ENCODE results near the gene DGKD.
"Not testable (repeated sequence)": the region's sequence is repeated elsewhere in the genome, so short reads cannot be mapped to it uniquely, and the experiment has no call there.

Gene DGKD

GRCh38 chr2:233325256-233325655 lies 29.0 kb upstream of the DGKD start:
- FAIRE-seq (no peak), DNase-seq (ENCODE audit: insufficient read length) (no peak)
- TF ChIP-seq POLR2AphosphoS5 (IDR thresholded peaks at IDR 0.05; ENCODE audit: low read depth, low read length): no peak
- TF ChIP-seq TAF1 (IDR thresholded peaks at IDR 0.05; ENCODE audit: borderline replicate concordance, low read depth, low read length): no peak
- TF ChIP-seq POLR2A (IDR thresholded peaks at IDR 0.05; ENCODE audit: low read depth, low read length): no peak

- no peak for DNase-seq (ENCODE audit: insufficient read length)
- TF ChIP-seq POLR2AphosphoS5 (IDR thresholded peaks at IDR 0.05; ENCODE audit: low read depth, low read length) (no peak), TAF1 (IDR thresholded peaks at IDR 0.05; ENCODE audit: borderline replicate concordance, low read depth, low read length) (no peak), POLR2A (IDR thresholded peaks at IDR 0.05; ENCODE audit: low read depth, low read length) (no peak)
- FAIRE-seq: no peak
These were observed 28.5 kb upstream of the DGKD start for GRCh38 chr2:233325814-233326213.

- FAIRE-seq (no peak), DNase-seq (ENCODE audit: insufficient read length) (no peak)
- TF ChIP-seq POLR2A (IDR thresholded peaks at IDR 0.05; ENCODE audit: low read depth, low read length): no peak
These were observed 27.8 kb upstream of the DGKD start for GRCh38 chr2:233326500-233326899.

- FAIRE-seq (no peak), DNase-seq (ENCODE audit: insufficient read length) (no peak)
- no peak for TF ChIP-seq TAF1 (IDR thresholded peaks at IDR 0.05; ENCODE audit: borderline replicate concordance, low read depth, low read length)
- no peak for TF ChIP-seq POLR2A (IDR thresholded peaks at IDR 0.05; ENCODE audit: low read depth, low read length)
- TF ChIP-seq POLR2AphosphoS5 (IDR thresholded peaks at IDR 0.05; ENCODE audit: low read depth, low read length): no peak
These were observed 25.4 kb upstream of the DGKD start for GRCh38 chr2:233328922-233329321.

- no peak for DNase-seq (ENCODE audit: insufficient read length)
- no peak for TF ChIP-seq POLR2A (IDR thresholded peaks at IDR 0.05; ENCODE audit: low read depth, low read length)
- TF ChIP-seq POLR2AphosphoS5 (IDR thresholded peaks at IDR 0.05; ENCODE audit: low read depth, low read length): no peak
- TF ChIP-seq TAF1 (IDR thresholded peaks at IDR 0.05; ENCODE audit: borderline replicate concordance, low read depth, low read length): no peak
- no peak for FAIRE-seq
These were observed 24.7 kb upstream of the DGKD start for GRCh38 chr2:233329489-233330135.

GRCh38 chr2:233331536-233331935 lies 22.8 kb upstream of the DGKD start:
- TF ChIP-seq POLR2A (IDR thresholded peaks at IDR 0.05; ENCODE audit: low read depth, low read length) (peak; percentile 42; the same call in 1 of the 2 replicates), TAF1 (IDR thresholded peaks at IDR 0.05; ENCODE audit: borderline replicate concordance, low read depth, low read length) (no peak), POLR2AphosphoS5 (IDR thresholded peaks at IDR 0.05; ENCODE audit: low read depth, low read length) (peak; percentile 14; the same call in 1 of the 2 replicates)
- peak; percentile 98 for FAIRE-seq
- peak; percentile 48 for DNase-seq (ENCODE audit: insufficient read length)

- DNase-seq (ENCODE audit: insufficient read length) (no peak), FAIRE-seq (no peak)
- TF ChIP-seq TAF1 (IDR thresholded peaks at IDR 0.05; ENCODE audit: borderline replicate concordance, low read depth, low read length): no peak
- no peak for TF ChIP-seq POLR2A (IDR thresholded peaks at IDR 0.05; ENCODE audit: low read depth, low read length)
- TF ChIP-seq POLR2AphosphoS5 (IDR thresholded peaks at IDR 0.05; ENCODE audit: low read depth, low read length): no peak
These were observed 22.2 kb upstream of the DGKD start for GRCh38 chr2:233332125-233332524.

- TF ChIP-seq TAF1 (IDR thresholded peaks at IDR 0.05; ENCODE audit: borderline replicate concordance, low read depth, low read length) (no peak), POLR2A (IDR thresholded peaks at IDR 0.05; ENCODE audit: low read depth, low read length) (no peak), POLR2AphosphoS5 (IDR thresholded peaks at IDR 0.05; ENCODE audit: low read depth, low read length) (no peak)
- DNase-seq (ENCODE audit: insufficient read length) (no peak), FAIRE-seq (no peak)
These were observed 19.4 kb upstream of the DGKD start for GRCh38 chr2:233334915-233335314.

- not testable (repeated sequence) for DNase-seq (ENCODE audit: insufficient read length); FAIRE-seq
These were observed 18.2 kb upstream of the DGKD start for GRCh38 chr2:233336091-233336490.

- TF ChIP-seq POLR2A (IDR thresholded peaks at IDR 0.05; ENCODE audit: low read depth, low read length): no peak
- TF ChIP-seq TAF1 (IDR thresholded peaks at IDR 0.05; ENCODE audit: borderline replicate concordance, low read depth, low read length): no peak
- no peak for DNase-seq (ENCODE audit: insufficient read length)
- FAIRE-seq: no peak
These were observed 17.8 kb upstream of the DGKD start for GRCh38 chr2:233336541-233336940.

GRCh38 chr2:233338046-233338445 lies 16.2 kb upstream of the DGKD start:
- TF ChIP-seq TAF1 (IDR thresholded peaks at IDR 0.05; ENCODE audit: borderline replicate concordance, low read depth, low read length) (no peak), POLR2A (IDR thresholded peaks at IDR 0.05; ENCODE audit: low read depth, low read length) (no peak), POLR2AphosphoS5 (IDR thresholded peaks at IDR 0.05; ENCODE audit: low read depth, low read length) (no peak)
- DNase-seq (ENCODE audit: insufficient read length) (no peak), FAIRE-seq (no peak)

- FAIRE-seq (no peak), DNase-seq (ENCODE audit: insufficient read length) (no peak)
- TF ChIP-seq TAF1 (IDR thresholded peaks at IDR 0.05; ENCODE audit: borderline replicate concordance, low read depth, low read length): no peak
- no peak for TF ChIP-seq POLR2A (IDR thresholded peaks at IDR 0.05; ENCODE audit: low read depth, low read length)
- no peak for TF ChIP-seq POLR2AphosphoS5 (IDR thresholded peaks at IDR 0.05; ENCODE audit: low read depth, low read length)
These were observed 15.4 kb upstream of the DGKD start for GRCh38 chr2:233338812-233339368.

GRCh38 chr2:233339427-233339826 lies 14.9 kb upstream of the DGKD start:
- no peak for FAIRE-seq
- TF ChIP-seq POLR2A (IDR thresholded peaks at IDR 0.05; ENCODE audit: low read depth, low read length): no peak
- TF ChIP-seq POLR2AphosphoS5 (IDR thresholded peaks at IDR 0.05; ENCODE audit: low read depth, low read length): no peak
- no peak for TF ChIP-seq TAF1 (IDR thresholded peaks at IDR 0.05; ENCODE audit: borderline replicate concordance, low read depth, low read length)
- DNase-seq (ENCODE audit: insufficient read length): no peak

All from GM12892 (cell line).